ENCODE measurements around the gene C16orf95.
"Not testable (repeated sequence)": the region's sequence is repeated elsewhere in the genome, so short reads cannot be mapped to it uniquely, and the experiment has no call there.

Gene C16orf95

DNA sequence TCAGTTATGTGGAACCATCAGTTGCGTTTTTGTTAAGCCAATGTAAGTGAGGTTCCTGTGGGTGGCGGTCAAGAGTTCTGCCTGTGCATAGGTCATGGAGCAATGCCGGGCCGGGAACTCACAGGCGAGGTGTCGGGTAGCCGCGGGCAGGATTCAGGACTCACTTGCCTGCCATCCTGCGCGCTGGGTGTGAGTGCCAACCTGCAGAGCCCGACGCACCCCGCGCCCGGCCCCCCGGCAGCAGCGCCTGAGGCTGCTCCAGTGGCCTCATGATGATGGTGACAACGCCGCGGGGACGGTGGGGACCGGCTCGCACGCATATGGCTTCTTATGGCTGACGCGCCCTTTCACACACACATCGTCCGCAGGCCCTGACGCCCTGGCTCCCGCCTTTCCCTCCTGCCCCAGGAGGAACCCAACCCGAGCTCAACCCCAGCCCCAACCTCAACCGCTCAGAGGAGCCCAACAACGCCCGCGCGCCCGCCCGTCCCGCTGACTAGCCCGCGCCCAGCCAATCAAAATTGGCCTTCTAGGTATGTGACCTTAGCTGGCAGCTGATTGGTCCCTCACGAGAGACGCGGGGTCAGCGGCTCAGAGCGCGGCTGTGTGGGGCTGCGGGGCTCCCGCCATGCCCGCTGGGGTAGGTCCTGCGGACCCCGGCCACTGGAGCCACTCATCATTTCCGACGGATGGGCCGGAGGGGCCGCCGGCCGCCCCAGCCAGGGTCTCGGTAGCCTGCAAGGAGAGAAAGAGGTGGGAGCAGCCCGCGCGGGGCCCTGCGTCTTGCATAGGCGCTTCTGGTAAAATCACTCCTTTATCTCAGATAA lies at the start of gene C16orf95:
Gene C16orf95, minus strand, starts transcription at position 470 of the 827 bp plus-strand sequence. Its CDS starts 150 bp downstream, at position 320.
- peak; percentile 77 for DNase-seq

DNA sequence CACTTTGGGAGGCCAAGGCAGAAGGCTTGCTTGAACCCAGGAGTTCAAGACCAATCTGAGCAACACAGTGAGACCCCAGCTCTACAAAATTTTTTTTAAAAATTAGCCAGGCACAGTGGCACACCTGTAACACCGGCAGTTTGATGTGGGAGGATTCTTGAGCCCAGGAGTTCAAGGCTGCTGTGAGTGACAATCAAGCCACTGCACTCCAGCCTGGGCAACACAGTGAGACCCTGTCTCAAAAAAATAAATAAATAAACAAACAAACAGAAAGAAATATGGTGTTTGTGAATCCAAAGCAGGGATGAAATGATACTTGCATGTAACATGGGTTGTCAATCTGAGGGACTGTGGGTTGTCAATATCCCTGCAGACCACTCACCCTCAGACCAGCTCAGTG lies 49.7 kb upstream of the C16orf95 start:
- DNase-seq, result no peak

DNA sequence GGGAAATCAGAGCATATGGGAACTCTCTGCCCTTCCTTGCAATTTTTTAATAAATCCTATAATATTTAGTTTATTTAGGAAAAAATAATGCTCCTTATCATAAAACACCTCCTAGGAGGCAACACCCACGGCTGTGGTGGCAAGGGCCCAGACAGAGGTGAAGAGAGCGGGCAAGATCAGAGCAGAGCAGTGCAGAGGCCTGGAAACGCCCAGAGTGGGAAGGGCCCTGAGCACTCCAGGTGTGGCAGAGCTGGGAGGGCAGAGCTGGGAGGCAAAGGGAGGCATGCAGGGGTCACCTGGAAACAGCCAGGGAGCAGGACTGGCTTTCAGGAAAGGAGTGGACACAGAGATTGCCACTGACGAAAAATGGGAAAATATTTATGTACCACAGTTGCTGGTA lies 49.1 kb upstream of the C16orf95 start:
- DNase-seq, result no peak

DNA sequence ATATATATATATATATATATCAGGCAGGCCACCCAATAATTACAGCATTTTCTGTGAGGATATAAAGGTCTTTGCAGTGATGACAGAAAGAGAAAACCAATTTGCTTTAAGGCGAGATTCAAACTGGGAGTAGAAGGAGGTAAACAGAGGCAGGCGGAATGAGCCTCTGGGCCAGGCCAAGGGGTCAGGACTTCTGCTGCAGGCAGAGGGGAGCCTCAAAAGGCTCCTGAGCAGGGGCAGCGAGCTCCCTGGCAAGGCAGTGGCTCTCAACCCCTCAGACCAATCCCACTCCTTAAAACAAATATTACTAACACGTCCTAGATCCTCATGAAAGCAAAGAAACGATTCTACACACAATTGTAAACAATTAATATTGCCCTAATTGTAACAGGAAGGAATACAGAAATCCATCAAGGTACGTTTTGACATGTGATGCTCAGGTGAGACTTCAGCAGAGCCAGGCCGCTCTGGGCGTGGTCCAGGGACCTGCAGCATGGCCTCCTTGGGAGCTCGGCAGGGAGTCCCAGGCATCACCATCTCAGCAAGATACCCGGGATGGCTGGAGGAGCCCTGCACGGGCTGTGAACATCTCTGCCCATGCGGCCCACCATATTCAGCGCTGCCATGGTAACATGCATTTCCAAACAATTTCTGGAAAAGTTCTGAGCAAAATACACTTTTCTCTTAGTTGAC lies 48.0 kb upstream of the C16orf95 start:
- no peak for DNase-seq

- DNase-seq, result no peak
Observed at GRCh38 chr16:87363771-87364455, 46.7 kb upstream of the C16orf95 start.

DNA sequence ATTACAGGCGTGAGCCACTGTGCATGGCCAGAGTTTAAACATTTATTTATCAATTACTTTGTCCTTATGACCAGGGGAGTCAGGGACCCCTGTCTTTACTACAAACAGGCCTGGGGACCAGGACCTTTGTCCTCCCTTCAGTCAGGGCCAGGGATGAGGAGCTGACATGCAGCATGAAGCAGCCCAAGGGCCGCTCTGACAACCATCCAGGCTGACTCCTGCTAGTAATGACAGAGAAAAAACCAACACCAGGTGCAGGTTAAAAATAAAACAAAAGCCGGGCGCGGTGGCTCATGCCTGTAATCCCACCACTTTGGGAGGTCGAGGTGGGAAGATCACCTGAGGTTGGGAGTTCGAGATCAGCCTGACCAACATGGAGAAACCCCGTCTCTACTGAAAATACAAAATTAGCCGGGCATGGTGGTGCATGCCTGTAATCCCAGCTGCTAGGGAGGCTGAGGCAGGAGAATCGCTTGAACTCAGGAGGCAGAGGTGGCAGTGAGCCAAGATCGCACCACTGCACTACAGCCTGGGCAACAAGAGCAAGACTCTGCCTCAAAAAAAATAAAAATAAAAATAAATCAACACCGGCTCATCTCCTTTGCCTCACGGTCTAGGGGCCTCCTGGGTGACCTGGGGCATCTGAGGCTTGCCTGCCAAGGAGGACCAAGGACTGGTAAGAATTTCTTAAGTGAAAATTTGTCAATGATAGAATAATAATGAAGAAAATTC lies 45.8 kb upstream of the C16orf95 start:
- DNase-seq, result not testable (repeated sequence)

DNA sequence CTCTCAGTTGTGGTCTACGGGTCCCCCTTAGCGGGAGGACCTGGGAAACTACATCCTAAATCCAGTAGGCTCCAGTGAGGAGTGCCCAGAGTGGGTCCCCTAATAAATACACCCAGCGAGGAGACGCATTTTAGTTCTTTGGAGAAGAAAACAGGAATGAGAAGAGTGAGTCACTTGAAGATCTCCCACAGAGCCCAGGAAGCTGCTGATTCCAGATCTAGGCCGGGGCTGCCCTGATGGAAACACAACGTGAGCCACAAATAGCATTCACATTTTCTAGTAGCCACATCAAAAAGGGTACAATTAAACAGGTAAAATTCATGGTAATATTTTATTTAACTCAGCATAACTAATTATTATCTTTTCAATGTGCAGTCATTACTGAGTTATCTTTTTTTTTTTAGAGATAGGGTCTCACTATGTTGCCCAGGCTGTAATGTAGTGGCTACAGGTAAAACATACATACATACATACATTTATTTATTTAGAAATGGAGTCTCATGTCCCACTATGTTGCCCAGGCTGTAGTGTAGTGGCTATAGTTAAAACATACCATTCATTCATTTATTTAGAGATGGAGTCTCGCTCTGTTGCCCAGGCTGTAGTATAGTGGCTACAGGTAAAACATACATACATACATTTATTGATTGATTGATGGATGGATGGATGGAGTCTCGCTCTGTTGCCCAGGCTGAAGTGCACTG lies 44.9 kb upstream of the C16orf95 start:
- DNase-seq, result no peak

DNA sequence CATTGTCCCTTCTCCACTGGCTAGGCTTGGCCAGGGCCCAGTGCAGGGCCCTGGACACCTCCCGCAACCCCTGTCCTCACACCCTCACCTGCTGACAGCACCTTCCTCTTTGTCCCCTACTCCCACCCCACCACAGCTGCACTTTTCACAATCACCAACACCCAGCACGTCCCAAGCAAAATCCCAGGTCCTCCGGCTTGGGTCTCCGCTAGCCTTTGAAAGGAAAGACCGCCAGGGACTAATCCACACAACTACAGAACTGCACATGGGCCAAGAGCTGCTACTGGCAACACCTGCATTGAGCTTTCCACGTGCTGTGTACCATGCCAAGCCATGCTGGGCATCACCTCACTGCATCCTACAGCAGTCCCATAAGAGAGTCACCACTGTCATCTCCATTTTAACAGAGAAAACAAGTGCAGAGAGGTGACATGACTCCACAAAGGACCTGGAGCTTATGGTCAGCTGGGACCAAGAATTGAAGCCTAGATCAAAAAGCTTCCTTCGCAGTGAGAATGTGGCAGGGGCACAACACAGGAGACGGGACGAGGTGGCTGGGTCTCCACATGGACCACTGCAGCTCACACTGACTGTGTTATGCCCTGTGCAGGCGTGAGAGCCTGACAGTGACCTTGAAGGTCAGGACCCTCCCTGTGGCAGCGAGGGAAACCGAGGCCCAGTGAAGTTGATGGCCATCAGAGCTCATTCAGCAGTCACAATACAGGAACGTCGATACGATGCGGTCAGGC lies 43.8 kb upstream of the C16orf95 start:
- no peak for DNase-seq

DNA sequence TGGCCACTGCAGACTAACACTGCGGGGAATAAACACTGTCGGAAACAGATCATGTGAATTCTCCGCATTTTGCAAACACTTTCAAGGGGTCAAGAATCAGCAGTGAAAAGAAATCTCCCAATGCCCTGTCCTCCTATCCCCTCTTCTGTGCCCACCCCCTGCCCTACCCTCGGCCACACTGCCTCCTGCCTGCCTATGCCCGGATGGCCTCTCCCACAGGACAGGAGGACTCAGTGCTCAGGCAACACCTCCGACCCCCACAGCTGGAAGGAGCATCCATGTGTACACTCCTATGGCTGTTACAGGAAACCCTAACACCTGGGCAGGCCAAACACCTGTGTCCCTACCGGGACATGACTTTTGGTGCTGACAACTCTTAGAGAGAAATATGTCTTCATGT lies 41.9 kb upstream of the C16orf95 start:
- DNase-seq, result no peak

DNA sequence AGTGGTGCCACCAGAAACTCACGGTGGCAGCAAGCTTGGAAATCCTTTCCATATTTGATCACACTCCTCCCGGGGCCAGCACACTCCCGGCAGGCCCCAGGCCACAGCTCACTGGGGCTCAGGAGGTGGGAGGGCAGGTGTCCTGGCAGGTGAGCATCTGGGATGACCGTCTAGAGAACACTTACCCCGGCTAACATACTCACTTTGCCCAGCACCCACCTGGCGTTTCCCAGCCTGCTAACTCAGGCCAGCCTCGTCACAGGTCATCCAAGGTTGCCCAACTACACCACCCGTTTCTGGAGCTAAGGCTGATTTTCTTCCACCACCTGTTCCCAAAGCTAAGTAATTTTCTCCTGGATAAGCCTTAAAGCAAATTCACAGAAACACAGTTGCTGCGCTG lies 41.5 kb upstream of the C16orf95 start:
- DNase-seq, result no peak

DNA sequence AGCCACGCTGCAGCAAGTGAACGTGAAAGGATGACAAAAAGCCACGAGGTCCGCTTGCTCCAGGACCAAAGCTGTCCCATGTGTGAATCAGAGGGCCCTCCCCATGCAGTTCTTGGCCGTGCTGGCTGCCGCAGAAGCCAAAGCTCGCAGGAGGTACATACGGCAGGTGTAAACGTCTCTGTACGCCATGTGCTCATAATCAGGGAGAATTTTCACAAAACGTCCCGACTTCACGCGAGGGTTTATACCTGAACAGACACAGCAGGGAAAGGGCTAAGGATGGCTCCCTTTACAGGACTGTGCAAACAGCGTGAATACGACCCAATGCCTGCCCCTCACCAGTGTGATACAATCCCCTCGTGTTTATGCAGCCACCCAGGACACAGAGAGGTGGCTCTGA lies 41.1 kb upstream of the C16orf95 start:
- no peak for DNase-seq

DNA sequence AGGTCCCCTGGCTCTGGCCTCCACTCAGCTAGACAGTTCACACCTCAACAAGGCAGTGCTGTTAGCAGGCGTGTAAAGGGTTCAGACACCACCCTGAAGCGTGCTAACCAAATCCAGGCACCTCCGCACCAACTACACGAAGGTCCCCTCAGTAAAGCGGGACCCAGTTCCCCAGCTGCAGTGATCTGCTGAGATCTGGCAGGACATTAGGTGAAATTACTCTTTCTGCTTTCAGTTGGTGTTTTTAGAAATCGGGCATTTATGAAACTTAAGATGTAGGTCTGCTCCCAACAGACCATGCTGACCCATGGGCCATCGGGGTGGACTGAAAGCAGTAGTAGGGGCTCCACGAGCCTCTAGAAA lies 39.3 kb upstream of the C16orf95 start:
- DNase-seq, result no peak

DNA sequence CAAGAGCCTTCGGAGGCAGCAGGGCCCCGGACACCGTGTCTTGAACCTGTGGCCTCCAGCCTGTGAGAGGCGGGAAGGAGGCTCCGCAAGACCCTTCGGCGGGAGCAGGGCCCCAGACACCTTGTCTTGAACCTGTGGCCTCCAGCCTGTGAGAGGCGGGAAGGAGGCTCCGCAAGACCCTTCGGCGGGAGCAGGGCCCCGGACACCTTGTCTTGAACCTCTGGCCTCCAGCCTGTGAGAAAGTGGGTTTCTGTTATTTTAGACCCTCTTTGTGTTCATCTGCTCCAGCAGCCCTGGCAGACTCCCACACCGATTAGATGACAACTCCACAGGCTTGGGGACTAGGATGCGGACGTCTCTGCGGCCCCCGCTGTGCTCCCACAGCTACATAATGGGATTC lies 36.4 kb upstream of the C16orf95 start:
- no peak for DNase-seq

GRCh38 chr16:87352818-87353217 lies 35.6 kb upstream of the C16orf95 start:
- no peak for DNase-seq

GRCh38 chr16:87351320-87351698 lies 34.1 kb upstream of the C16orf95 start:
- no peak for DNase-seq

DNA sequence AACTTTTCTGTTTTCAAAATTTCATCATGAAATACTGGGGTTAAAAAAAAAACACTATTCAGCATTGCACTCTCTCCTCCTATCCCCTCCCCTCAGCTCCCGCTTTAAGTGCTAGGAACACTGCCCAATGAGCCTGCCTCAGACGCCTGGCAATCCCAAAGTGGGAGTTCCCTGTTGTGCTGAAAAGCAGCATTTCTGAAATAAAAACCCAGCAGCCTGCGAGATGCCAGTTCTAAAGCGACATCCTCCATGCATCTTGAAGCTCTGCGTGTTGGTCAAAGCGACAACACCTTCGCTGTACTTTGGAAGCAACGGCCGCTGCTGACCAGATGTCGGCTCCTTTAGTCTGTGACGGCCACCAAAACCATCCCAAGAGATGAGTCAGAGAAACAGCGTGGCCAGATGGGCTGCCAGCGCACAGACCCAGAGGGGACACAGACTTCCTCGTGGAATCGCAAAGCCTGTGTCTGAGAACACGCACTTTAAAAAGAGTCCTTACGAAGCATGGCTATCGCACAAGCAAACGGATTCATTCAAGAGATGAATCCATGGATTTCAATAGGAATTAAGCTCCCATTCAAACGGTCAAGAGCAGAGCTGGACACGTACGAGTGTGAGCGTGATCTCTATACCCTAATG lies 33.6 kb upstream of the C16orf95 start:
- no peak for DNase-seq

DNA sequence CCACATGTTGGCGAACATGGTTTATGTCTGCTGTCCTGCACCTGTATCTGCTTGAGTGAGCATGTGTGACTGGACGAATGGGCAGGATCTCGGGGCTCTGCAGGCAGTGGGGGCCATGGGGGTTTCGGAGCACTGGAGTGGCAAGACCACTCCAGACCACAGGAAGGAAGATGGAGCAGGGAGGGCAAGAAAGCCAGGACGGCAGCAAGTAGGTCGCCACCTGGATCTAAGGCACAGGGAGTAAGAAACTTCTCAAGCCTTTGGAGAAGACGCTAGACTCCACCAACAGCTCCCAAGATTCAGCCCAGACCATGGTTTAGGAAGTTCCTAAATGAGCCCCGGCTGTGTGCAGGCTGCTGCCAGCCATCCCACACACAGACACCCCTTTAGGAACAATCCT lies 32.8 kb upstream of the C16orf95 start:
- no peak for DNase-seq

DNA sequence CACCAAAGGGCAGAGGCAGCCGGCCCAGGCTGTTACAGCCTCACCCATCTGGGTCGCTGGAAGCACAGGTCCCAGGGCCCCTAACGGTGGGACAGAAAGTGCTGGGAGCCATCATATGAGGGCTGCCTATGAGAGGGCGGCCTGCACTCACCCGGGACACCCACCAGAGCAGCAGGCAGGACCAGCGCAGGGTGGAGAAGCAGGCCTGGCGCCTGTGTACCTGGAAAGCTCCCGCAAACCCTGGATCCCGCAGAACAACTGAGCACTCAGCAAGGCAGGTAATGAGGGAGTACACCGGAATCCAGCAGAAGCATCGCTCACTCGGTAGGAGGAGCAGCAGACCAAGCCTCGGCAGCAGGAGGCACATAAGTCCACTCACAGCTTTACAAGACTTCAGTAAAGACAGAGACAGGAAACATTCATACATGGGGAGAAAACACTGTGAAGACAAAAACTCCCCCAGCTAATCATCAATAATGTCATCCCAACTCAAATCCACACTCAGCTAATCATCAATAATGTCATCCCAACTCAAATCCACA lies 31.5 kb upstream of the C16orf95 start:
- DNase-seq, result no peak

DNA sequence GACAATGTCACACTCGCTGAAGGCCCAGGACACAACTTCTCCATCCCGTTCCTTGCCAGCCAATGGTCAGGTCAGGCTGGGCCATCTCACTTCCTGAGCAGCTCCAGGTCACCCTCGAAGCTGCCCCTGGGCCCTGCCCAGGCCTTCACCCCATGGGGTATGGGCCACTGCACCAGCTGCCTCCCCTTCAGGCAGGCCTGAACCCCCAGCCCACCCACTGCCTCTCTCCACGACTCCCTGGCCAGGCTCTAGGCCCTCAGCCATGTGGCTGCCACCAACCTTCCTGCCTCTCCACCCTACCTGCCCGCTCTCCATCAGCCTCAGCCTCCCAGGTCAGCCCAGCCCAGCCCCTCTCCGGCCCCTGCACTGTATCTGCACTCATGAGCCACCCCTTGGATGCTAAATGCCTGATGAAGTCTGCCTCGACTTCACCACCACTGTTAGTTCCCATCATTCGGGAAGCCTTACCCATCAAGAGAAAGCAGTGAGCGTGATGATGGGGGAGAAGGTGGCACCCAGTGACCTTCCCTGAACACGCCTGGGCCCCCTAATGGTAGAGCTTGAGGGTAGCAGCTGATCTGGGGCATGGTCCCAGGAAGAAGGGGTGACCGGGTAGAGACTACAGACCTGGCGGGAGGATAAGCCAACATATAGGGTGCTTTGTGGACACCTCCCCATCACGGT lies 30.9 kb upstream of the C16orf95 start:
- no peak for DNase-seq

DNA sequence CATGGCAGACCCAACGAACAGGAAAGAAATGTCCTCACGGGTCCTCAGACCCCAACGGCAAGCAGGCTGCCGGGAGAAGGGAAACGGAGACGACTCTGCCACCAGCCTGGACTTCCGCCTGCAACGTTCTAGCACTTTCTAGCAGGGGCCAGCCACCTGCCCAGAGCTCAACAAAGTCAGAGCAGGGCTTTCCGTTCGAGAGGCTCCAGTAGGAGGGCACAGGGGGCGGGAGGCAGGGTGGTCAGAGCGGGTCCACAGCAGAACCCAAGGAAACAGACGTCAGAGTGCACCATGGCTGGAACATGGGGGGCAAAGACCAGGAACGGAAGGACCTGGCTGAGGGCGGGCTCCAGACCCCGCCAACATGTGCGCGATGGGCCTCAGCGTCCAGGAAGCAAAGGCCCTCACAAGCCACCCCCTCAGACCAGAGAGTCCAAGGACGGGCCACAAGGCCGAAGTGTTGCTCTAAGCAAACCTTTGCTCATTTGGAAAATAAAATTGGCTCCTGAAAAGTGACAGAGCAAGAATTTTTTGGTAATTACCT lies 29.4 kb upstream of the C16orf95 start:
- DNase-seq, result no peak
